Activated T-cell treated with anti-CD3 and anti-CD28 coated beads, Interleukin-2, amount 50 U/mL, for 48 hours (primary cell): Measurements from ENCODE around the gene ENDOG.

Experiments used
- DNase-seq, 2 experiments: peaks; one replicate each; pipeline ENCODE4 v3.0.0-alpha.2; 2020

Gene ENDOG

DNA sequence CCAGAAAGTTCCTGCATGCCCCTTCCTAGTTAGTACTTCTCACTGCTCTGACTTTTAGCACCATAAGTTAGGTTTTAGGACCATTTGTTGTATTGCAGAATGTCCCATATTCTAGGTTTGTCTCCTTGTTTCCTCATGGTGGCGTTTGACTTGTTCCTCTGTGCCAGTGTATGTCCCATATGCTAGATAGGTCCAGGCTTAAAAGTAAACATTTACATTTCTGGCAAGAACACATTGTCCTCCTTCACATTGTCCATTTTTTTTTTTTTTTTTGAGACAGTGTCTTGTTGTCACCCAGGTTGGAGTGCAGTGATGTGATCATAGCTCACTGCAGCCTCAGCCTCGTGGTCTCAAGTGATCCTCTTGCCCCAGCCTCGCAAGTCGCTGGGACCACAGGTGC lies 15.8 kb upstream of the ENDOG start:
- DNase-seq: no peak

DNA sequence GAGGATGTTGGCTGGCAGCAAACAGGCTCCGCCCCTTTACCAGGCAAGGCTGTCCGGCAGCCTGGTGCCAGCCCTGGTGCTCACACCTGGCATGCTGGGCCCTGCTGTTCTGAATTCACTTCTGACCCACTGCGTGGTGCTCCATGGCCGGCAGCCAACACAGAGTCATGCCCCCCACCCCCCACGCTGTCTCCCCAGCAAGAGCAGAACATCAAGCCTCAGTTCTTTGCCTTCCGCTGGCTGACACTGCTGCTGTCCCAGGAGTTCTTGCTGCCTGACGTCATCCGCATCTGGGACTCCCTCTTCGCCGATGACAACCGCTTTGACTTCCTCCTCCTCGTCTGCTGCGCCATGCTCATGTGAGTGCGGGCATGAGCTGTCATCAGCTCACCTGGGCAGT lies 12.6 kb upstream of the ENDOG start:
- no peak for DNase-seq

DNA sequence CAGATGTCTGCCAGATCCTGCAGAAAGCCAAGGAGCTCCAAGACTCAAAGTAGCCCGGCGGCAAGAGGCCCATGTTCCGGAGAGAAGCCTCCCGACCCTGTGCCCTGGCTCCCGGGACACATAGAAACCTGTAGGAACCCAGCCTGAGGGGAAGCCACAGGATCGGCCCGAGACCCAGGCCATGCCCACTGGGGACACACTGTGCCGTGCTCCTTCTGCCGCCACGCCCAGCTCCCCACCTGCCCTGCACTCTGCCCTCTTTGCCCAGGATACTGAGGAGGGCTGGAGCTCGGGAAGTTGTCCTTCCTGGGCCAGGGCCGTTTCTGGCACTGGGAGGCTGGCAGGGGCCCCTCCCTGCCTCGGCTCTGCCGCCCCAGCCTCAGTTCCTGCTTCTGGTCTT lies 10.5 kb upstream of the ENDOG start:
- DNase-seq: no peak

DNA sequence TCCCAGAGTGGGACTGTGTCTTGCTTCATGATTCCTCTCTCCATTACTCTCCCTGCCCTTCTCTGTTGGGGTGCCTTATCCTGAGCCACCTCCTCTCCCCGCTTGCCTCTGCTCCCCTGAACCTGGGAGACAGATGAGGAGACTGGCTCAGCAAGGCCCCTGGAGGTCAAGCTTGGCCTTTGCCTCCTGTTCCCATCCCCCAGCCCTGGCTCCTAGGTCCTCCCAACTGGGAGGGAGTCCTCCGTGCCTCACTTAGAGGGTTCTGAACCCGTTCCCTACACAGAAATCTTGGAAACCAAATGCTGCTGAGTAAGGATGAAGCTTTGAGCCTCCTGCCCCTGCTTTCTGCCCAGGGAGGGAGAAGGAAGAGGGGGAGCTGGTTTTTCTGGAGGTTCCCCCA lies 9.8 kb upstream of the ENDOG start:
- DNase-seq: no peak

DNA sequence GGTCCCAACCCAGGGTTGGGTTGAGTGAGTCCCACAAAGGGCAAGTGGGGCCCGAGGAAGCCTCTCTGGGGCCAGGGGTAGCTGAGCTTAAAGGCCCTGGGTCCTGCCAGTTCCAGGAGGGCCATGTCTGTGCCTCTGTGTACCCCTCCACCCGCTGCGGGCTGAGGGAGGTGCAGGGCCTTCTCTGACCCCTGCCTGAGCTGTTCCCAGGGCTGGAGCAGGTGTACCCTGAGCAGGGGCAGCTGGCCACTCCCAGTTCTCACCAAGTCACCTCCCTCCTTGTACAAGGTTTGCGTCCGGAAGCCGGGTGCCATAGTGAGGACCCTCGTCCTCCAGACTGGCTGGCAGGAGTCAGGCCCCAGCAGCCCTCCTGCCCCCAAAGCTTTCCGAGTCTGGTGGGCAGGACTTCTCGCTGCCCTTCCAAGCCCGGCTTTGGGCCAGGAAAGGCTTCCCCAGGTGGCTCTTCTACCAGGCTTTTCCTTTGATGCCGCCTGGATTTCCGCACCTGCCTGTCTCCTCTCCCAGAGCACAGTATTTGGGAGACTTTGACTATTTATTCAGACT lies 9.2 kb upstream of the ENDOG start:
- no peak for DNase-seq

DNA sequence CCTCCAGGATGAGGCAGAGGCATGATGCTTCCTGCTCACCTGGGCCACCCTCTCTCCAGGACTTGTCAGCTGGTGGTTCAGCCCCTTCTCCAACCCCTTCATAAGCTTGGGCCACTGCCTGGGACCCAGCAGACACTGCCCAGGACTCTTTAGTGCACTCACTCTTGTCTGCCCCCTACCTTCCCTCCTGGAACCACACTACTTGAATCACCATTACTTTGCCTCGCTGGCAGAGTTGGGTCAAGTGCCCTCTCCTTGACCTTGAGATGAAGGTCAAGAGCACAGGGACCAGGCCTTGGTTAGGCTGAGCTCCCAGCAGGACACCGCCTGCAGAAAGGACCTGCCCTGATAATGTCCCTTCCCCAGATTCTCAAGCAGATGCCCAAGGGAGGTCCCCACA lies 8.5 kb upstream of the ENDOG start:
- no peak for DNase-seq

DNA sequence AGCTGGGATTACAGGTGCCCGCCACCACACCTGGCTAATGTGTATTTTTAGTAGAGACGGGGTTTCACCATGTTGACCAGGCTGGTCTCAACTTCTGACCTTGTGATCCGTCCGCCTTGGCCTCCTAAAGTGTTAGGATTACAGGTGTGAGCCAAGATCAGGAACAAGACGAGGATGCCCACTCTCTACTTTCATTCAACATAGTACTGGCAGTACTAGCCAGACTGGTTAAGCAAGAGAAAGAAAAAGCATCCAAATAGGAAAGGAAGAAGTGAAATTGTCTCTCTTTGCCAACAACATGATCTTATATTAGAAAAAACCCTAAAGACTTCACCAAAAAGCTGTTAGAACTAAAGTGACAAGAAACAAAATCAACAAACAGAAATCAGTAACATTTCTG lies 7.4 kb upstream of the ENDOG start:
- DNase-seq: no peak

DNA sequence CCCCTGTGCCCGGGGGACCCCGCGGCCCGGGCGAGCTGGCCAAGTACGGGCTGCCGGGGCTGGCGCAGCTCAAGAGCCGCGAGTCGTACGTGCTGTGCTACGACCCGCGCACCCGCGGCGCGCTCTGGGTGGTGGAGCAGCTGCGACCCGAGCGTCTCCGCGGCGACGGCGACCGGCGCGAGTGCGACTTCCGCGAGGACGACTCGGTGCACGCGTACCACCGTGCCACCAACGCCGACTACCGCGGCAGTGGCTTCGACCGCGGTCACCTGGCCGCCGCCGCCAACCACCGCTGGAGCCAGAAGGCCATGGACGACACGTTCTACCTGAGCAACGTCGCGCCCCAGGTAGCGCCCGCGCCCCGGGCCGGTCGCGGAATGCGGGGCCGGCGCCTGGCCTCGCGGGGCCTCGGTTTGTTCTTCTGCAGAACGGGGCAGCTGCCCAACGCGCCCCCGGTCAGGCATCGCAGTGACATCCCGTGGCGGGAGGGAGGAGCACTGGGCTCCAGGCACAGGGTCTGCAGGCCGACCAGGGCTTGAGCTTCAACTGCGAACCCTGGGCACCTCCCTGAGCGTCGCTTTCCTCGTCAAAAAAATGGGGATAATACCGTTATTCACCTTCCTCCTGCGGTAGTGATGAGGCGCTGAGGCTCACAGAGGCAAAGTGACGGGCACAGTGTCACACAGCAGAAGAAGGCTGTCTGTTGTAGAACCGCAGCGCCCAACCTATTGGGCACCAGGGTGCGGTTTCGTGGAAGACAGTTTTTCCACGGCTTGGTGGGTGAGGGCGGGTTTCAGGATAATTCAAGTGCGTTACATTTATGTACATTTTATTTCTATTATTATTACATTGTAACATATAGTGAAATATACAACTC lies 777 bp downstream of the ENDOG start:
- peak; percentile 59 to 68 for DNase-seq

DNA sequence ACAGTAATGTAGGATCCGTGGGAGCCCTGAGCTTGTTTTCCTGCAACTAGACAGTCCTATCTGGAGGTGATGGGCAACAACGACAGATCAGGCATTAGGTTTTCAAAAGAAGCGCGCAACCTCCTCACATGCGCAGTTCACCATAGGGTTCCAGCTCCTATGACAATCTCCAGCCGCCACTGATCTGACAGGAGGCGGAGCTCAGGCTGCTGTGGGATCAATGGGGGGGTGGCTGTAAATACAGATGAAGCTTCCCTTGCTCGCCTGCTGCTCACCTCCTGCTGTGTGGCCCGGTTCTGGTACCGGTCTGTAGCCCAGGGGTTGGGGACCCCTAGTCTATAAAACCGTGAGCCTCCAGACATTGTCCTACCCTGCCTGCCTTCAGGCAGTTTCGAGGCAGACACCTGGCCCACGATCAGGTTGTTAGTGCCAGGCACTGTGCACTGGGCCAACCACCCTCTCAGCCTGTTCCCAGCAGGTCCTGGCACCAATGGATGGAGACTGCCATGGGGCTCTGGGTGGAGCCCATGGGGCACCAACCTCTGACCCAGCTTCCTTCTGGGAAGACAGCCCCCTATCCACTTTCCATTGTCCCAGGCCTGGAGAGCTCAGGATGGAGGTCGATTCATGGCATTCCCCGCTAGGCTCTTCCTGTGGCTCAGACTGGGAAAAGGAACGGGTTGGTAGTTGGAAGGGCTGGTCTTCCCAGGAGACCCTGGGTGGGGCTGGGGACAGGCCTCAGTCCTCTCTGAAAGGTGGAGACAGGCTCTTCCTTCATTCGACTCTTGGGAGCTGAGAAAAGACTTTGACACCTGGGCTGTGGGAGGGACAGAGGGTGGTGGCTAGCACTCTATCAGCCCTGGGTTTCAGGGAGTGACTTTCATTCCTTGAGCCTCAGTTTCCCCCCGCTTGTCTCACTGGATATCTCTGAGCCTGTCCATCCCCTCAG lies 1.7 kb downstream of the ENDOG start:
- DNase-seq: no peak

DNA sequence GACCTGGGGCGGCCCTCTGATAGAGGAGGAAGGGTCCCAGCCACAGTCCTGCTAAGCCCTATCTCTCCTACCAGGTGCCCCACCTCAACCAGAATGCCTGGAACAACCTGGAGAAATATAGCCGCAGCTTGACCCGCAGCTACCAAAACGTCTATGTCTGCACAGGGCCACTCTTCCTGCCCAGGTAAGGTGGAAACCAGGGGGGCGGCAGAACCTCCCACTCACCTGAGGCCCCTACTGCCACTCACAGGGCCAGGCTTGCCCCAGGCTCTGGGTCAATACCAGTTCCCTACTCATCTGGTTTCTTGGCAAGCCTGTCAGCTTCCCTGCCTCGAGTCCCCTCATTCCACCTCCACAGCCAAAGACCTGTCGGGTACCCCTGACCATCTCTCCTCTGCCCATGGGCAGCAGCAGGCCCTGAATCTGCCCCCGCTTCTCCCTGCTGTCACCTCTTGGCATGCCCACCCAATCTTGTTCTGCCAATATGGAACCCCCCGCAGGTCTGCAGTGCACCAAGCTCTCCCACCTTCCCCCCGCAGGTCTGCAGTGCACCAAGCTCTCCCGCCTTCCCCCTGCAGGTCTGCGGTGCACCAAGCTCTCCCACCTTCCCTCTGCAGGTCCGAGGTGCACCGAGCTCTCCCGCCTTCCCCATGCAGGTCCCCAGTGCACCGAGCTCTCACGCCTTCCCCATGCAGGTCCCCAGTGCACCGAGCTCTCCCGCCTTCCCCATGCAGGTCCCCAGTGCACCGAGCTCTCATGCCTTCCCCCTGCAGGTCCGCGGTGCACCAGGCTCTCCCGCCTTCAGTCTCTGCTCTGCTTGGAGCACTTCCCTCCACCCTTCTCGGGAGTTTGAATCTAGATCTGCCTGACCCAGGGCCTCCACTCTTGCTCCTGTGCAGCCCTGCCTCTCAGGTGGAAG lies 2.6 kb downstream of the ENDOG start:
- no peak for DNase-seq

DNA sequence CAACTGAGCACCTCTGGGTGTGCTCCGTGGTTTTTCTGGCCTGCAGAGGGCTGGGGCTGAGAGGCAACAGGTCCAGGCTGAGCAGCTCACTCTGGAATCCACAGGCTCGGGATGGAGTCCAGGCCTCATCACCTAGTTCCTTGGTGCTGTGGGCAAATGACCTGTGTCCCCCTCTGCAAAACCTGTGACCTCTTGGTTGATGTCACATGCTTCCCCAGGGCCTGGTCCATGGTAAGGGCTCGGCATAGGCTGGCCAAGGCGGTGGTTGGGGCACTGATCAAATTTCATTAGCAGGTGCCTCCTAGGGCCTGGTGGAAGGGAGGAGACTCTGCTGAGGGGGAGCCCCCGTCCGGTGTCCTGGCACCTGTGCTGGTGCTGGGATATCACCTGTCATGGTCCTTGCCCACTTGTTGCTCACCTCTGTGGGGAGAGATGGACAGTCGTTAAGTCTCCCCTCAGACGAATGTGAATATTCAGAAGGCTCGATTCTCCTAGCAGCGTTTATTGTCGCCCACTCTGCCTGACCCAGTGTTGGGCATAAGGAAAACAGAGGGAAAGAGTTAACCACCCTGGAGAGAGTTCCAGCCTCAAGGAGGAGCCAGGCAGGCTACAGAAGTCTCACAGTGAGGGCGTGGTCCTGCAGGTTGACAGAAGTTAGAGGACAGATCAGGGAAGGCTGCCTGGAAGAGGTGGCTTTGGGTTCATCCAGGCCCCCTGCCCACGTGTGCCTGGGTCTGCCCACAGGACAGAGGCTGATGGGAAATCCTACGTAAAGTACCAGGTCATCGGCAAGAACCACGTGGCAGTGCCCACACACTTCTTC lies 3.5 kb downstream of the ENDOG start:
- DNase-seq: no peak

DNA sequence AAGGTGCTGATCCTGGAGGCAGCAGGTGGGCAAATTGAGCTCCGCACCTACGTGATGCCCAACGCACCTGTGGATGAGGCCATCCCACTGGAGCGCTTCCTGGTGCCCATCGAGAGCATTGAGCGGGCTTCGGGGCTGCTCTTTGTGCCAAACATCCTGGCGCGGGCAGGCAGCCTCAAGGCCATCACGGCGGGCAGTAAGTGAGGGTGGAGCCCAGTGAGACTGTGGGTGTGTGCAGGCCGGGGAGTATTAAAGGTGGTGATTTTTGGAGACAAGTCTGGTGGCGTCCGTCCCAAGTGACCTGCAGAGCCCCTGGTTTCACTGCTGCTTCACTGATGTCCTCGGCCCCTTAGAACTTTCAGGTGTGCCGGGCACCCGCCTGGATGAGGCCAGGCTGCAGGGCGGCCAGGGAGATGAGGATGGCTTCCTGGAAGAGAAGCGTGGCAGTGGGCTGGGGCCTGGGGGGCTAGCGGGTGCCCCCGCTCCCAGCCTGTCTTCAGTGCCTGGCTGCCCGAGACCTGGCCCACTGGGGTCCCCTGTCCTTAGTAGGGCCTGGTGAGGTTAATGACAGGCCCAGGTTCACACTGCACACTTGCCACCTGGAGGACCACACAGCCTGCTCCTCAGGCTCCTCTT lies 4.2 kb downstream of the ENDOG start:
- DNase-seq: no peak

DNA sequence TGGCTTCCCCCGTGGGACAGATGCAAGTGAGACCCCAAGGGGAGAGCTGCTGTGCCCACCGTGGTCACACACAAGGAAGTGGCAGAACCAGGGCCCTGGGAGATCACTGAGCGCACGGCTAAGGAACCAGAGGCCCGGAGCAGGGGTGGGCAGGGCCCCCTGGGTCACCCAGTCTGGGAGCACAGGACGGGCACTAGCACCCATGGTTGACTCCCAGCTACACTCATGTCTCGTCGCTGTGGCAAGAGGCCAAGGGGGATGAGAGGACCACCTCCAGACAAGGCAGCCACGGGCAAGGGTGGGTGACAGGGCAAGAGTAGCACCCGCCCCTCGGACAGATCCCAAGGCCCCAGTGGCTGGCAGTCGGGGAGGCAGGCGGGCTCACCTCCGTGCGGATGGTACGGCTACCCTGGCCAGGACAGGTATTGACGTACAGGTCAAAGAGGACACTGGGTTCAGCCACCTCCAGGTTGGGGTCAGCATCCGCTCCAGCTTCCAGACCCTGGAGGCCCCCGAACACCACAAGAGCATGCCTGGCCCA lies 5.1 kb downstream of the ENDOG start:
- no peak for DNase-seq

DNA sequence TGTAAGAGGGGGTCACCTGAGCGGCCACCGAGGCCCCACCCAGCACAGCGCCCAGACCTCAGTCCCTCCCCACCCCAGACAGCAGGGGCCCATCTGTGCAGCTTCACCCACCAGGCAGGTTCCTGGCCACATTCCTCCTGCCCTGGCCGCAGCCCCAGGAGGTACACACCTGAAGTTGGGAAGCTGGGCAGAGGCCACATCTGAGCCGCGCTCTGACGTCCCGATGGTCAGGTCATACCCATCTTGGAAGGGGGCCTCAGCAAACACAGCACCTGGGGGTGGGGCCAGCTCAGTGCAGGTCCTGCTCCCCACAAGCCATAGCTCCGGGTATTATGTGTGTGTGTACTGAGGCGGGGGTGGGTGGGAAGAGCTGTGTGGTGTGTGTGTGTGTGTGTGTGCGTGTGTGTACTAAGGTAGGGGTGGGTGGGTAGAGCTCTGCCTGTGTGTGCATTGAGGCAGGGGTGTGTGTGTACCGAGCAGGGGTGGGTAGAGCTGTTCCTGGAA lies 5.7 kb downstream of the ENDOG start:
- no peak for DNase-seq

DNA sequence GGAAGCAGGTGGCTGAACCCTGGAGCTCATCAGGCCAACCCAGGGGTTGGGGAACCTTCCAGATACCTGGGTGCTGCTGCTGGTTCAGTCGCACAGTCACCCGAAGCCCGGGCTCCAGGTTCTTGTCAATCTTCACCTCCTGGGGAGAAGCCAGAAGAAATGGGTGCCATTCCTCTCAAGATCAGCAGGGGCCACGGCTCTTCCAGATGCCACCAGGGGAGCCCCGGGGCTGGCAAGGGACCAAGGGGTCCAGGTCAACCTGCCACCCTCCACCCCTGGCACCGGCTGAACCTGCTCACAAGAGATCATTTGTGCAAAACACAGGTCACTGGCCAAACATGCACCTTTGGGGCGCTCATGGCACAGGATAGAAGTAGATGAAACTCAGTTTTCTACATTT lies 6.6 kb downstream of the ENDOG start:
- DNase-seq: no peak

DNA sequence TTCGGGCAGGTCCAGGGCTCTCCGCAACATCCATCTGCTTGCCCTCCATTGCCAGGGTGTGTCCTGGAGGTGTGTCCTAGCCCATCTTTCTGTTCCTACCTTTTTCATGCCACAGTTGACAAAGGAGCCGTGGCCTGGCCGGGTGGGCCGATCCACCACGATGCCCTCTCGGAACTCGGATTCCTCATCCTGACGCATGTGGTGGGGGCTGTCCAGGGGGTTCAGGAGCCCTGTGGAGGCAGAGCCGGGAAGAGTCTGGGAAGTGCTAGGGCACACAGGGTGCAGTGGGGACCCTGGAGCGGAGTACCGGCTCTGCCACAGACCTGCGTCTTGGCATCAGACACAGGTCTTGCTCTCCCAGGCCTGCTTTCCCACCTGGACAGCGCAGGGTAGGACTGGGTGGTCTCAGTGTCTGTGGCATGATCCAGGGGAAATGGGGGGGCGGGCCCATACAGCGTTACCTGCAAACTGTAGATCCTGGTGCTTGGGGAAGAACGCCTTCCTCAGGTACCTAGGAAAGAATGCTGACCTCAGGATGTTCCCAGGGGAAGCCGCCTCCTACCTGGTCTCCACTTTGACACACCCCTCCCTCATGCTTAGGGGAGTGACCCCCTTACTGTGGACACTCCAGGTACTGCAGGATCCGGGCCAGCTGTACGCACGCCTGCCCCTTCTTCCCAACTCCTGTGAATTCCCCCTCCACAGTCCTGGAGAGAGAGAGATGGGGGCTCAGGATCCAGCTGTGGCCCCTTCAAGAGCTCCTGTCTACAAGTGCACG lies 7.8 kb downstream of the ENDOG start:
- DNase-seq: no peak

DNA sequence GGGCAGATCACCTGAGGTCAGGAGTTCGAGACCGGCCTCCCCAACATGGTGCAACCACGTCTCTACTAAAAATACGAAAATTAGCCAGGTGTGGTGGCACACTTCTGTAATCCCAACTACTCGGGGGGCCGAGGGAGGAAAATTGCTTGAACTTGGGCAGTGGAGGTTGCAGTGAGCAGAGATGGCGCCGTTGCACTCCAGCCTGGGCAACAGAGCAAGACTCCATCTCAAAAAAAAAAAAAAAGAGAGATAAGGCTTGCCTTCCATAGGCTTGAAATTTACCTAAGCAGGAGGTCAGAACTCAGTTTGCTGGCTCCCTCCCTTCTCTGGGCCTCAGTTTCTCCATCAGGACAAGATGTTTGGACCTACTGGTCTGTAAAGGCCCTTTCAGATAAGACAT lies 10.0 kb downstream of the ENDOG start:
- DNase-seq: no peak

DNA sequence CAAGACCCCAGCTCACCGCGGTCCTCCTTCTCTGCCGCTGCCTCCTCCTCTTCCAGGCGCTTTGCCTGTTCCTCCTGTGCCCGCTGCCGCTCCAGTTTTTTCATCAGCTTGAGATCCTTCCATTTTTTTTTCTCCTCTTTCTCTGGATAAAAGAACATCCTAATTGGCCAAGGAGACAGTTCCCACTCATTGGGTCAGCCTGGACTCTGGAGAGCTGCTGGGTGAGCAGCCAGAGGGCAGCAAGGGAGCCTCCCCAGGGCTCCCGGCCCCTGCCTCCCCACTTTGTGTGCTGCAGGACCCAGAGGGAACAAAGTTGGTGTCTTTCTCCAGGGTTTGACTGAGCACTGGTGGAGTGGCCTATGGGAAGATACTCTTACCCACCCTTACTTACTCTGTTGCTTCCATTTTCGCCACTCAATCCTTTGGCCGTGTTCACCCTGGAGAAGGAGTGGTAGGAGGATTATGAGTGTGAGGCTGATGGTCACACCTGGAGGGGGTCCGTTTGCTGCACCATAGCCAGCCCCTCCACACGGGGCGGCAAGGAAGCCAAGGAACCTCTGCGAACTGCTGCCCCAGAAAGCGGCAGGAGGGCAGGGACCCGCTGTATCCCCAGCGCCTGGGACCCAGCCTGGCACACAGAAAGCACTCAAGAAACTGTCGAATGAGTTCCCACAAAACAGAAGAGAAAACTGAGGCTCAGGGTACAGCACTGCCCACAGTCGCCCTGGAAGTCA lies 10.6 kb downstream of the ENDOG start:
- DNase-seq: no peak
